Loucy (cell line): ENCODE data around the gene SERTAD1.

Experiments used
- CTCF ChIP-seq: fragments of 200-600 bp; sonication (generic); conservative IDR thresholded peaks from 2 replicates; pipeline ENCODE4 v1.5.1; 2014; ENCODE audit warnings: mild to moderate bottlenecking, antibody characterized with exemption, low read length
- EZH2phosphoT487 ChIP-seq: fragments of 200-600 bp; IDR thresholded peaks from 2 replicates; pipeline ENCODE4 v1.6.1; 2018; ENCODE audit warnings: antibody characterized with exemption, mild to moderate bottlenecking, moderate library complexity, borderline replicate concordance

GRCh38 chr19:40460185-40460584, 34.4 kb upstream of the SERTAD1 start:
- no peak for TF ChIP-seq CTCF
- TF ChIP-seq EZH2phosphoT487 = no peak
